AG04450 (cell line): ENCODE results near the gene SPP2. TPM values are rescaled to one million over a fixed set of nuclear protein-coding genes. Genes with fewer than 3 reads are reported as not detected.

Experiments
- CTCF ChIA-PET: fragments of 300-600, 350-600 bp; formaldehyde crosslinking; extraction: SDS; loops from one replicate; lab custom pipeline; 2022; ENCODE audit warnings: antibody characterized with exemption, inconsistent platforms; lab: Charles Lee
- POLR2A ChIA-PET: fragments of 350-600 bp; formaldehyde crosslinking; extraction: SDS; loops from one replicate; lab custom pipeline; 2021; ENCODE audit warnings: antibody characterized with exemption, inconsistent platforms; lab: Yijun Ruan, JAX
- DNase-seq: peaks from one replicate; pipeline ENCODE4 v3.0.0-alpha.2; 2011; ENCODE audit warnings: low read depth, low spot score
- H3K27ac ChIP-seq: one replicate; pipeline ENCODE4 v1.5.1; 2012; ENCODE audit warnings: low read depth, low read length, control low read depth
- H3K27me3 ChIP-seq: one replicate; pipeline ENCODE4 v1.6.0; 2012; ENCODE audit warnings: low read length; ENCODE audit not compliant: control insufficient read depth, insufficient read depth
- H3K4me3 ChIP-seq: 2 replicates; pipeline ENCODE4 v1.5.1; 2011; ENCODE audit warnings: mild to moderate bottlenecking, low read depth, low read length, control low read depth
- H3K9me3 ChIP-seq: 2 replicates; pipeline ENCODE4 v1.5.1; 2012; ENCODE audit warnings: low read length; ENCODE audit not compliant: control insufficient read depth, insufficient read depth
- CTCF ChIP-seq: IDR thresholded peaks from 2 replicates; pipeline ENCODE4 v1.5.1; 2011; ENCODE audit warnings: low read depth, low read length, control low read depth, inconsistent platforms
- polyA plus RNA-seq: library from polyadenylated mRNA; depleted of rRNA; stranded (reverse); fragments of >200 nt; gene quantifications from 2 replicates; pipeline ENCODE4 v1.2.3, GENCODE V29; 2011

Gene SPP2
- polyA plus RNA-seq, 1 experiment = not detected

GRCh38 chr2:234033174-234033573 is 17.3 kb upstream of the SPP2 start:
- no peak overlapping the region for H3K4me3 ChIP-seq
- no peak for TF ChIP-seq CTCF
- H3K27ac ChIP-seq = peak overlapping the region; percentile 22
- H3K9me3 ChIP-seq = peaks cover 4% of the 10 kb centered on the region
- no peaks in the 10 kb centered on the region for H3K27me3 ChIP-seq
- DNase-seq = no peak
- CTCF ChIA-PET = interaction anchor here (1.0 kb wide), 1 partner anchor 102 kb away, joined by 3 read pairs; no protein-coding TSS in a partner anchor
- POLR2A ChIA-PET = interaction anchor here (1.1 kb wide), 1 partner anchor 110 kb away, joined by 3 read pairs; no protein-coding TSS in a partner anchor

- CTCF ChIA-PET = no interaction called here
- no peak for TF ChIP-seq CTCF
Observed at GRCh38 chr2:234033885-234034284, 16.6 kb upstream of the SPP2 start.

GRCh38 chr2:234038076-234038802 is 12.3 kb upstream of the SPP2 start:
- H3K4me3 ChIP-seq = no peak overlapping the region
- H3K27ac ChIP-seq = no peak overlapping the region
- H3K9me3 ChIP-seq = peaks cover 4% of the 10 kb centered on the region
- H3K27me3 ChIP-seq = no peaks in the 10 kb centered on the region
- ChIA-PET POLR2A (no interaction called here), CTCF (no interaction called here)
- TF ChIP-seq CTCF = no peak
- DNase-seq = no peak

More at GRCh38 chr2:234033885-234034284, 16.6 kb upstream of the SPP2 start:
- H3K27ac ChIP-seq = no peak overlapping the region
- no peaks in the 10 kb centered on the region for H3K27me3 ChIP-seq
- no peak overlapping the region for H3K4me3 ChIP-seq
- H3K9me3 ChIP-seq = peaks cover 4% of the 10 kb centered on the region
- DNase-seq = no peak
- POLR2A ChIA-PET = interaction anchor here (1.1 kb wide), 1 partner anchor 111 kb away, joined by 3 read pairs; no protein-coding TSS in a partner anchor

GRCh38 chr2:234044157-234044556 is 6.3 kb upstream of the SPP2 start:
- Histone ChIP-seq H3K27ac (no peak overlapping the region), H3K27me3 (no peaks in the 10 kb centered on the region), H3K4me3 (no peak overlapping the region), H3K9me3 (no peaks in the 10 kb centered on the region)
- no peak for TF ChIP-seq CTCF
- ChIA-PET POLR2A (interaction anchor here (0.6 to 1.0 kb wide), 2 partner anchors 12 to 377 kb away, joined by 3 read pairs; no protein-coding TSS in a partner anchor), CTCF (no interaction called here)
- peak; percentile 72 for DNase-seq

GRCh38 chr2:234046521-234046920 is 4.0 kb upstream of the SPP2 start:
- no peak for DNase-seq
- Histone ChIP-seq H3K27me3 (no peaks in the 10 kb centered on the region), H3K9me3 (no peaks in the 10 kb centered on the region), H3K4me3 (no peak overlapping the region), H3K27ac (no peak overlapping the region)
- ChIA-PET CTCF (no interaction called here), POLR2A (no interaction called here)
- no peak for TF ChIP-seq CTCF
